ENCODE results near the gene CXorf38.

- no peak for TF ChIP-seq CTCF (IDR thresholded peaks at IDR 0.05)
- TF ChIP-seq POLR2A (IDR thresholded peaks at IDR 0.05) = no peak
These were observed 6.2 kb upstream of the CXorf38 start for GRCh38 chrX:40653535-40653934.

Data from lower leg skin (tissue), 3 donors.